Measurements from ENCODE around the gene MAGI2. TPM values are rescaled to one million over a fixed set of nuclear protein-coding genes. Genes with fewer than 3 reads are reported as not detected.

Gene MAGI2
- total RNA-seq, 1 donor from 2014 or later = 4.0 TPM

DNA sequence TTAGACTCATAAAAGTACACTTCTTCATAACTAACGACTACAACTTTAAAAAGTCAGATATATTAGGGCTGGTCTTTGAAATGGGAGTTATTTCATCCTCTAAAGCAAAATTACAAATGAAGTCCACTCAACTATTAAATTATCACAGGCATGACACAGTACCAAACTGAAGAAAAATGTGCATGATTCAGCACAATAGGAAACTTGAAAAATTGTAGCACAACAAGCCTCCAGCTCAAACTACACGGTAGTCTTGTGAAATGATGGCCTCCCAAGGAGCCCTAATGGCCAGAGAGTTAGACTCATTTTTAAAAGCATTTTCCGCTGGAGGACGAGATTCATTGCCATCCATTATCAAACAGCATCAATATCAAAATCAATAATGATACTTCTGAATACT lies 76.4 kb downstream of the MAGI2 start:
- TF ChIP-seq, protein P1, sequence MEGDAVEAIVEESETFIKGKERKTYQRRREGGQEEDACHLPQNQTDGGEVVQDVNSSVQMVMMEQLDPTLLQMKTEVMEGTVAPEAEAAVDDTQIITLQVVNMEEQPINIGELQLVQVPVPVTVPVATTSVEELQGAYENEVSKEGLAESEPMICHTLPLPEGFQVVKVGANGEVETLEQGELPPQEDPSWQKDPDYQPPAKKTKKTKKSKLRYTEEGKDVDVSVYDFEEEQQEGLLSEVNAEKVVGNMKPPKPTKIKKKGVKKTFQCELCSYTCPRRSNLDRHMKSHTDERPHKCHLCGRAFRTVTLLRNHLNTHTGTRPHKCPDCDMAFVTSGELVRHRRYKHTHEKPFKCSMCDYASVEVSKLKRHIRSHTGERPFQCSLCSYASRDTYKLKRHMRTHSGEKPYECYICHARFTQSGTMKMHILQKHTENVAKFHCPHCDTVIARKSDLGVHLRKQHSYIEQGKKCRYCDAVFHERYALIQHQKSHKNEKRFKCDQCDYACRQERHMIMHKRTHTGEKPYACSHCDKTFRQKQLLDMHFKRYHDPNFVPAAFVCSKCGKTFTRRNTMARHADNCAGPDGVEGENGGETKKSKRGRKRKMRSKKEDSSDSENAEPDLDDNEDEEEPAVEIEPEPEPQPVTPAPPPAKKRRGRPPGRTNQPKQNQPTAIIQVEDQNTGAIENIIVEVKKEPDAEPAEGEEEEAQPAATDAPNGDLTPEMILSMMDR (IDR thresholded peaks at IDR 0.05) = no peak
- Histone ChIP-seq H3K4me1 (no peaks in the 10 kb centered on the region), H3K4me3 (no peak overlapping the region), H3K27ac (no peak overlapping the region), H3K9me3 (no peaks in the 10 kb centered on the region), H3K36me3 (no peaks in the 10 kb centered on the region), H3K27me3 (no peaks in the 10 kb centered on the region)
- no peak for DNase-seq (ENCODE audit: low spot score in 2 of 2)
- intact Hi-C loops (cut with DNase I) = no loop called here

- intact Hi-C loops (cut with DNase I) = no loop called here
- H3K36me3 ChIP-seq = no peaks in the 10 kb centered on the region
- H3K4me3 ChIP-seq = no peak overlapping the region
- no peak overlapping the region for H3K27ac ChIP-seq
- no peaks in the 10 kb centered on the region for H3K4me1 ChIP-seq
- TF ChIP-seq, protein P1 (IDR thresholded peaks at IDR 0.05) = no peak
- no peaks in the 10 kb centered on the region for H3K9me3 ChIP-seq
- DNase-seq (ENCODE audit: low spot score in 2 of 2) = no peak
- H3K27me3 ChIP-seq = no peaks in the 10 kb centered on the region
Measured at GRCh38 chr7:79376299-79377025, 77.0 kb downstream of the MAGI2 start.

- H3K4me3 ChIP-seq = no peak overlapping the region
- TF ChIP-seq, protein P1 (IDR thresholded peaks at IDR 0.05) = no peak
- no peak overlapping the region for H3K27ac ChIP-seq
- DNase-seq (ENCODE audit: low spot score in 2 of 2) = no peak
- peaks cover 3 to 4% of the 10 kb centered on the region in 2 donors for H3K9me3 ChIP-seq
- no peaks in the 10 kb centered on the region for H3K4me1 ChIP-seq
- intact Hi-C loops (cut with DNase I) = no loop called here
- no peaks in the 10 kb centered on the region for H3K27me3 ChIP-seq
- no peaks in the 10 kb centered on the region for H3K36me3 ChIP-seq
Measured at GRCh38 chr7:79361214-79361613, 92.3 kb downstream of the MAGI2 start.

GRCh38 chr7:79359827-79360226 lies 93.6 kb downstream of the MAGI2 start:
- no peak for DNase-seq (ENCODE audit: low spot score in 2 of 2)
- intact Hi-C loops (cut with DNase I) = no loop called here
- no peaks in the 10 kb centered on the region for H3K27me3 ChIP-seq
- TF ChIP-seq, protein P1 (IDR thresholded peaks at IDR 0.05) = no peak
- H3K9me3 ChIP-seq = peaks cover 3 to 4% of the 10 kb centered on the region in 2 donors
- no peak overlapping the region for H3K4me3 ChIP-seq
- no peaks in the 10 kb centered on the region for H3K4me1 ChIP-seq
- no peak overlapping the region for H3K27ac ChIP-seq
- no peaks in the 10 kb centered on the region for H3K36me3 ChIP-seq

DNA sequence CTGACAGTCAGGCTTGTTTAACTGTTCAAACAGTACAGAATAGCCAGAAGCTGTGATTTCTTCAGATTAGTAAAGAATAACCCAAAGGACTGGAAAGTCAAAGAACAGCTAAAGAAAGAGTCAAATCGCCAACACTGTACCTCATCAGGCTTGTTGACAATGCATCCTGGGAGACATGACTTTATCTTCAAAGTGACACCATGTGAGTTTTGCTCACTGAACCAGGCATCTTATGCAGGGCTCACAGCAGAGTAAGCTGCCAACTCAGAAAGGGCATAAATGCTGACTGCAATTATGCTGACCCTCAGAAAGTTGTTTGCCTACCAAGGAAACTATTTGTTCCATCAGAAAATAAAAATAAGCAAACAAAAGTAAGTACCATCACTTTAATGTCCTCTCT lies 96.4 kb downstream of the MAGI2 start:
- H3K36me3 ChIP-seq = no peaks in the 10 kb centered on the region
- H3K4me1 ChIP-seq = peaks cover 0 to 2% of the 10 kb centered on the region in 2 donors
- intact Hi-C loops (cut with DNase I) = no loop called here
- DNase-seq (ENCODE audit: low spot score in 2 of 2) = no peak
- H3K27ac ChIP-seq = no peak overlapping the region
- peaks cover 3 to 4% of the 10 kb centered on the region in 2 donors for H3K9me3 ChIP-seq
- H3K4me3 ChIP-seq = no peak overlapping the region
- TF ChIP-seq, protein P1 (IDR thresholded peaks at IDR 0.05) = no peak
- H3K27me3 ChIP-seq = no peaks in the 10 kb centered on the region

Measured in ascending aorta (tissue), 2 donors.